DMS114 treated with DMSO at 0.1 percent for 48 hours (cell line): ENCODE data around the gene HDAC4.

Source experiments
- DNase-seq: peaks from one replicate; lab custom pipeline; 2025; ENCODE audit not compliant: unreplicated experiment; lab: John Stamatoyannopoulos, UW

The HDAC4 gene

DNA sequence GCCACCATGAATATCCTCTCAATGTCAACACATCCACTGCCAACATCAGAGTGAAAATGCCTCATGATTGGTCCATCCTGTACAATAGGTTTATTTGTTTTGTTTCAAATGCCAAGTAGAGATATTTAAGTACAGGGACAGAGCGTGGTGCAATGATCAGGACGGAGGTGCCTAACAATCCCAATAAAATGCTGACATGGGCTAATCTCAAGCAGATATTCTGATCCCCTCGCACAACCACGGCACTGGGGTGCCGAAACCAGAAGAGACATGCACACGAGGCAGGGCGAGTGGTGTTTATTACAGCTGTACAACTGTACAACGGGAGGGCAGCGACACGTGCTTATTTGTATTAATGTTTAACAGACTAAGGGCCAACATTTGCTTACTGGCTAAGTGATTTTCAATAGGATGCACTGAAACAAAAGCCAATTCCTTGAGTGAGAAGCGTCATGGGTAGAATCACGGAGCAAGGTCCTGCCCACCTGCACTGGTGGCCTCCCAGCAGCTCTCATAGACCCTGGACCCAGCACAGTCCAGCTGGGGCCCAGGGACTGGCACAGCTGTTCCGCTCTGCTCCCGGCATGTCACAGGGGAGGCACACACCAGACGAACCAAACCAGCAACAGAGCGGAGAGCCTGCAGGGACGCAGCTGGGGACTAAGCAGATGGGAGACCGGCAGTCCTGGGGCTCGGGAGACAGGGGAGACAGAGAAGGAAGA is 101.4 kb downstream of the HDAC4 start:
- DNase-seq: no peak

DNA sequence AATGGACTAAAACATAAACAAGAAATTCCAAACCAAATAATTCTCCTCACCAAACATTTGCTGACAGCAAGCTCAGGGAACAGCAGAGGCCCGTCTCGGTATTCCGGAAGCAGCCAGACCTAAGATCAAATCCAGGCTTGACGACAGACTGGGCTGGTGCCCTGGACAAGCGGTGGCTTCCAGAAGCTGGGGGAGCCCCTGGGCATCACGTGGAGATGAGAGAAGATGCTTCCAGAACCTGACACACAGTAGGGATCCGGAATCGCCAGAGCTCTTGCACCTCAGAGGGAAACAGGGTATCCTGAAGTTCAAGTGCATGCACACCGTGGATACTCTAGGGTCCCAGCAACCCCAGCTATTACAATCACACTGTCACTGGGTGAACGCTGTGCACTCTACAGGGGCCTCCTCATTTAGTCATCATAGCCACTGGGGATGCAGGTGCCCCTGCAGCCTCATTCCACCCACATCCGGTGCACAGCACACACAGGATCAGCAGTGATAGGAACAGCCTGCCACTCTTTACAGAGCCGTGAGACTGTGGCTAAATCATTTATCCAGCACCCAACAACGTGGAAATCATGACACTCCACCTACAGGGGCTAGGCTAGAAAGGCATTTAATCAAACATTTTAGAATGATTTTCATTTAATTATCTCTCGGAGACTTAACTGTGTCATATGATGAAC is 102.6 kb downstream of the HDAC4 start:
- no peak for DNase-seq

DNA sequence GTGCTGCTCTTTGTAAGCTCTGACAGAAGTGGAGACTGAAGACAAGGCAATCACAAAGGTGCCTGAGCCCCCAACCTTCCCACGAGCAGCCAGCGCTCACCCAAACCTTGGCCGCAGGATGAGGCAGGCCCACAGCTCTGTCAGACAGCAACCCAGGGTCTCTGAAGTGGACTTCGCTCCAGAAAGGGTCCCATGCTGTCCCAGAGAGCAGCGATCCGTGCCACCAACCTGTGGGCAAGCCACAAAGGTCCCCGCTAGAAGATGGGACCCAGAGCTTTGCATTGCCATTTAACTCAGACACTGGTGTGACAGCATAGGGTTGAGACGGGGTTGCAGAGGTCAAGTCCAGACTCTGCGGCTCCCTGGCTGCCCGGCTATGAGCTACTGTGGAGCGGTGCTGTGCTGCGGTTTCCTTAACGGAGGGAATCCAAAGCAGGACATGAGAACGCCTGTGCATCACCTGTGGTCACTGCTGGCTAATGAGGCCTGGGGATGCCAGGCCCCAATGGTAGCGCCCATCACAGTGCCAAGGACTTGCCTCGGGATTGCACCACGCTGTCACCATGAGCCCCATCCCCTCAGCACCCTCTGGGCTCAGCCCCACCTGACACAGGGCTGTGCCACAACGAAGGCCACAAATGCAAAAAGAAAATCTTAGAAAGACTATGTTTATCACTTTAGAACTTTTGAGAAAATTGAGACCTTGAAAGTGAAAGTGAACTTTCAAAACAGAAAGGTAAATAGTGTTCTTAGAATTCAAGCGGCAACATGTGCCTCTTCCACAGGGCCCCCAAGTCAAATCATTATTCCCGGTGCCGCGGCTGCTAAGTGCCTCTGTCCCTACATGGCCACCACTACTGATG is 103.4 kb downstream of the HDAC4 start:
- DNase-seq: no peak

- DNase-seq: no peak
Observed at GRCh38 chr2:239296020-239296932, 104.5 kb downstream of the HDAC4 start.

- DNase-seq: no peak
Observed at GRCh38 chr2:239295377-239296019, 105.3 kb downstream of the HDAC4 start.

- DNase-seq: no peak
Observed at GRCh38 chr2:239294571-239295054, 106.2 kb downstream of the HDAC4 start.

DNA sequence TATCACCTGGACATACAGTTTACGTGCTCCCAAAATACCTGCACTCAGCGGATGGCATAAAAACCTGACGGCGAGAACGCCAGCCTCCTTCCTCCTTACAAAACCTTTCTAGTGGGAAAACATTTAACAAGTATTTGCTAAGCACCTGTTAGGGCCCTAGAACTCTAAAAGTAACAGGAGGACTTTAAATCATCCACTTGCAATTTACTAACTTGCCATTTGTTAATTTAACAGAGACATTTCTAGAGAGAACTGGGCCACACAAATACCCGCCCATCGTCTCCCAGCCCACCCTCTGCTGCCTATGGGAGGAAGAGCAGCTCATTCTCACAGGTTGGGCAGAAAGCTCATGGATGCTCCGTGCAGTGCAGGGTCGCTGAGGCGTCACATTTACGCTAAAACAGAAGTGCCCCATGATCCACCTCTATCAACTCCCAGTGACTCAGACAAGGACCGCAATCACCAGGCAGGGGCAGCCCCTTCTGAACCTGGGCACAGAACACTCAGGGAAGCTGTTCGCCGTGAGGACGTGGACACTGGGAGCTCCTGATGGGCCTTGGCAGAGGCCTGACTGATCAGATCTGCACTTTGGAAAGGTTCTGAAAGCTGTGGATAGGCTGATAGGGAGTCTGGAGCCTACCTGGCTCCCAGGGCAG is 106.9 kb downstream of the HDAC4 start:
- no peak for DNase-seq

DNA sequence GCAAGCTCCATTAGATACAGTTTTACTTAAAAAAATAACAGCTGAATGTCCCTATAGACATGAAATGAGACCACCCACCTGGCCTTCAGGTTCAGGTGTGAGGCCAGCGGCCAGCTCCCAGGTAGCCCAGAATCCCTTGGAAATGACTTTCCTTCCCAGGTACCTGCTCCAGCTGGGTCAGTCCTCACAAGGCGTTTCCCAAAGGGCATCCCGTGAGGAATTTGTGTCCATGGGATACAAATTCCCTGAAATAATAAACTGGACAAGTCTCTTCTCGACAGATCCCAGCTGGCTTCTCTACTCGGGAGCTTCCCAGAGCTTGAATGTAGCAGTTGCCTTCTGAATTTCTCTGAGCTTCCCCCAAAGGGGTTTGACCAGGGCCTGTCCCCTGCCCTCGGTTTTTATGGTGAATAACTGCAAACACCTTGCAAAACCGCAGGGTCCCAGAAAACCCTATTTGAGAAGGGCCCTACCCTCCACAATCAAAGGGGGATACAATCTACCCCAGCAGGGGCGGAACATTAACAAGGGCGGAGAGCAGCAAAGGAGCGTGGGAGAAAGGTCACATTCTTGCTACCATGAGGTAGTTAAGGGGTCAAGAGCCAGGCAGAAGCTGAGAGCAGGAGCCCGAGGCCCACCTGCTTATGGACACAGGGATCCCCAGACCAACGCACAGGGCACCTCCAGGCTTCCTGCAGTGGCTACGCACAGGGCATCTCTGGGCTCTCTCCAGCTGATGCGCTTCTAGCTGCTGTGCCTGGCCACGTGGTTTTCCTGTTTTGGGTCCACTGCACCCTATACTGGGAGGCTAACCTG is 107.7 kb downstream of the HDAC4 start:
- DNase-seq: no peak

DNA sequence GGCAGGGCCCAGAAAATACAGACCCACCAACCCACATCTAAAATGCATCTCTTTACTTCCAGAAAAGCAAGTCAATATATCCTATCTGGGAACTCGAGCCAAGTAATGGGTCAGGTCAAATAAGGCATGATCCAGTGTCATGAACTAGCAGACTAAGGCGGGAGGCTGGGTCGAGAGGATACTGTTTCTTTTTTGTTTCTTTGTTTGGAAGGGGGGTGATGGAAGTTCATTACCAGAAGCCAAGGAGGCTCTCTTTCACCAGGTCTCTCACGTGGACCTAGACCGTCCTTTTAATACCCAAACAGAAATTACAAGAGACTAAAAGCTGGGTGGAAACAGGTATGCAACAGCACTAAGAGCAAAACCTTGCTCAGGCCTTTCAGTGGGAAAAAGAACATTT is 108.3 kb downstream of the HDAC4 start:
- no peak for DNase-seq

DNA sequence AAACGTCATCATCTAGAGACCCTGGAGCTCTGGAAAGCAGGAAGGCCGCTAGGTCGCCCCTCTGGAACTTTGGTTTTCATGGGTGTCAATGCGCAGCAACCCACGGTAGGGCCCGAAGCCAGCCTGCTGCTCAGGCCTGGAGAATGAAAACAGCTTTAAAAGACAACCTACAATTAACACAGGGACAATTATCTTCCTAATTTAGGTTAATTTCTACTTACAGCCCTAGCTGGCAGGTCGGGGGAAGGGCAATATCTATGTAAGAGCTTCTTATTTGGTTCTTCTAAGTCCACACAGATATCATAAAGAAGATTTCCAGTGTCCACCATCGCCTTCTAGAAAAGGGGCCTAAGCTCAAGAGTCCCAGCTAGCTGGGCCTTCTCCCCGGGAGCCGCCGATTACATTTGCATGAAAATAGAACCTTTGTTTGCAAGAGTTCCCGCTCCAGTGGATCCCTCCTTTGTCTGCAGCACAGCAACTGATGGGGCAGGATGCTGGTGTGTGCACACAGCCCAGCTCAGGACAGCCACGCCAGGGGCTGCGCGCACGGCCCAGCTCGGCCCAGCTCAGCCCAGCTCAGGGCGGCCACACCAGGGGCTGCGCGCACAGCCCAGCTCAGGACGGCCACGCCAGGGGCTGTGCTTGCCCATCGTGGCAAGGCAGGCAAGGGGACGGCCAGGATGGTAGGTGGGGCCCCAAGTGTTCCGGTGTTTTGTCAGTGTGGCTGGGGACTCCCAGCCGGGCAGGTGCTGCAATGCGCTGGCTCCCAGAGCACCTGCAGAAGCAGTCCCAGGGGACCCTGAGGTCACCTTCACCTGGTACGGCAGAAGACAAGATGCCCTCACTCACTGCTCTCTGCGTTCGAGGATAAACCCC is 109.1 kb downstream of the HDAC4 start:
- no peak for DNase-seq

GRCh38 chr2:239290618-239291474 is 110.0 kb downstream of the HDAC4 start:
- no peak for DNase-seq

DNA sequence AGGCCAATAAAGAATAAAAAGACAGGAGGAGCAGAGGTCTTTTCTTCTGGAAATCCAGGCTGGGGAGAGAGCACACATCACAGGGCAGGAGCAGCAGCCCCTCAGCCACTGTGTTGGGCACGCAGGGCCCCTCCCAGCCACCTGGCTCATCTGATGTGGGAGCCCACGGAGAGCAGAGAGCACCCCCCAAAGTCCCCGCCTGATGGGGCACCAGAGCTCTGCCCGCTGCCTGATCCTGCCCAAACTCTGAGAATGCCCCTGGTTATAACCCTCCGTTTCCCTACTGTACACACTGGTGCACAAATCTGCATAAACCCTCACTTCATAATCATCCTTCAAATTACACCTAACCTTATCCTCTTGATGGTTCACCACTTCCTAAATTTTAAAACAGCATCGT is 111.3 kb downstream of the HDAC4 start:
- no peak for DNase-seq

DNA sequence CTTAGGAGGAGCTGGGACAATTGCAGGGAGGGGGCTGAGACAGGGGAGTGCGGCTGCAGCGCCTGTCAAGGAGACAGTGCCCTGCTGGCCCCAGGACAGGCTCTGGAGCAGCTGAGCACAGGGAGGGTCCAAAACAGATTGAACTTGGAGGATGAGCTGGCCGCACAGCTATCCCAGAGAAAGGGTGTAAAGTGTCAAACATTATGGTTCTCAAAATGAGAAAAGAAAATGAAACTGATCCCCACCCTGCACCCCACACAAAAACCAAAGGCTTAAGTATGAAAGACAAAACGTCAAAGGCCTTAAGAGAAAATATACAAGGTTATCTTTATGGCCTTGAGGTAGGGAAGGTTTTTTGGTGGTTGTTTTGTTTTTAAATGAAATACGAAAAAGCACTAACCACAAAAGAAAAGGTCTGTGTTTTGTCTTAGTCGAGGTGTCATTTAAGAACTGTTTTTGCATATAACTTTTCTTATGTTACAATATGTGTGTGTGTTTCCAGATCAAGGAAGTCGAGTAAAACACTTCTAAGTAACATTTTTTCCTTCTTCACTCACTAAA is 111.8 kb downstream of the HDAC4 start:
- no peak for DNase-seq

GRCh38 chr2:239288237-239288636 is 112.6 kb downstream of the HDAC4 start:
- DNase-seq: no peak

- no peak for DNase-seq
Observed at GRCh38 chr2:239287461-239287860, 113.4 kb downstream of the HDAC4 start.

- DNase-seq: no peak
Observed at GRCh38 chr2:239286901-239287300, 113.9 kb downstream of the HDAC4 start.

DNA sequence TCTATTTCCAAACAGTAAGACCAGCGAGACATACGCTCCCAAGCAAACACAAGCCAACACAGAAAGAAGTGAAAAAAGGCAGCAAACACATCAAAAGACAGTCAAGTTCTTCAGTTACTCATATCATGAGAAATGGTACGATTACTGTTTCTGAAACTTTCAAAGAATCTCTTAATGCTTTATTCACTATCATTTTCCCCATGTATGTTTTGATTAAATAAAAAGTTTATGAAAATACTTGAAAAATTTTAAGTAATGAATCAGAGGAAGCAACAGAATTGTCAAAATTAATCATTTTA is 114.9 kb downstream of the HDAC4 start:
- DNase-seq: no peak
